ENCODE results near the gene CD247. TPM values are rescaled to one million over a fixed set of nuclear protein-coding genes. Genes with fewer than 3 reads are reported as not detected.
A peak's percentile ranks its signal among the peaks of the same experiment; 100 is the strongest.

CD247 gene
- total RNA-seq, 1 donor from 2014 or later: 1.3 TPM

DNA sequence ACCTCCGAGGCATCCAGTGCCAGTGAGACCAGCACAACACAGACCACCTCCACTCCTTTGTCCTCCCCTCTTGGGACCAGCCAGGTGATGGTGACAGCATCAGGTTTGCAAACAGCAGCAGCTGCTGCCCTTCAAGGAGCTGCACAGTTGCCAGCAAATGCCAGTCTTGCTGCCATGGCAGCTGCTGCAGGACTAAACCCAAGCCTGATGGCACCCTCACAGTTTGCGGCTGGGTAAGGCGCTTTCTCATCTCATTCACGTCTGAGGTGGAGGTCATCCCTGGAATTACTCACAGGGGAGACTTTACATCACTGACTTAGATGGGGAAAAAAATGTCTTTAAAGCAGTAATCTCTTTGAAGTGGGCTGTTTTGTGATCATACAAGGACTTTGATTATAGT lies 106.3 kb downstream of the CD247 start:
- Histone ChIP-seq H3K9me3 (ENCODE audit: low read depth) (no peaks in the 10 kb centered on the region), H2AFZ (replicated peaks) (no peak overlapping the region), H3K79me2 (ENCODE audit: low read depth) (no peaks in the 10 kb centered on the region), H3K36me3 (peaks cover 13% of the 10 kb centered on the region), H4K20me1 (ENCODE audit: low read depth) (no peaks in the 10 kb centered on the region), H3K27me3 (no peaks in the 10 kb centered on the region), H3K27ac (no peak overlapping the region), H3K4me1 (peaks cover 16% of the 10 kb centered on the region), H3K4me2 (no peak overlapping the region), H3K9ac (no peak overlapping the region), H3K4me3 (no peak overlapping the region), H3F3A (ENCODE audit: low read depth) (peaks cover 37% of the 10 kb centered on the region)
- Mint-ChIP-seq H3K4me3 (no peak overlapping the region), H3K36me3 (peaks cover 40% of the 10 kb centered on the region), H3K9me3 (no peaks in the 10 kb centered on the region), H3K4me1 (peaks cover 28% of the 10 kb centered on the region), H3K27me3 (ENCODE audit: insufficient read depth, low read depth) (peaks cover 4% of the 10 kb centered on the region), H3K27ac (peak overlapping the region; percentile 82)
- TF ChIP-seq, protein P1, sequence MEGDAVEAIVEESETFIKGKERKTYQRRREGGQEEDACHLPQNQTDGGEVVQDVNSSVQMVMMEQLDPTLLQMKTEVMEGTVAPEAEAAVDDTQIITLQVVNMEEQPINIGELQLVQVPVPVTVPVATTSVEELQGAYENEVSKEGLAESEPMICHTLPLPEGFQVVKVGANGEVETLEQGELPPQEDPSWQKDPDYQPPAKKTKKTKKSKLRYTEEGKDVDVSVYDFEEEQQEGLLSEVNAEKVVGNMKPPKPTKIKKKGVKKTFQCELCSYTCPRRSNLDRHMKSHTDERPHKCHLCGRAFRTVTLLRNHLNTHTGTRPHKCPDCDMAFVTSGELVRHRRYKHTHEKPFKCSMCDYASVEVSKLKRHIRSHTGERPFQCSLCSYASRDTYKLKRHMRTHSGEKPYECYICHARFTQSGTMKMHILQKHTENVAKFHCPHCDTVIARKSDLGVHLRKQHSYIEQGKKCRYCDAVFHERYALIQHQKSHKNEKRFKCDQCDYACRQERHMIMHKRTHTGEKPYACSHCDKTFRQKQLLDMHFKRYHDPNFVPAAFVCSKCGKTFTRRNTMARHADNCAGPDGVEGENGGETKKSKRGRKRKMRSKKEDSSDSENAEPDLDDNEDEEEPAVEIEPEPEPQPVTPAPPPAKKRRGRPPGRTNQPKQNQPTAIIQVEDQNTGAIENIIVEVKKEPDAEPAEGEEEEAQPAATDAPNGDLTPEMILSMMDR (IDR thresholded peaks at IDR 0.05): no peak
- TF ChIP-seq EZH2 (IDR thresholded peaks at IDR 0.05) (no peak), EZH2phosphoT487 (IDR thresholded peaks at IDR 0.05) (no peak)
- DNase-seq (ENCODE audit: low spot score): no peak

DNA sequence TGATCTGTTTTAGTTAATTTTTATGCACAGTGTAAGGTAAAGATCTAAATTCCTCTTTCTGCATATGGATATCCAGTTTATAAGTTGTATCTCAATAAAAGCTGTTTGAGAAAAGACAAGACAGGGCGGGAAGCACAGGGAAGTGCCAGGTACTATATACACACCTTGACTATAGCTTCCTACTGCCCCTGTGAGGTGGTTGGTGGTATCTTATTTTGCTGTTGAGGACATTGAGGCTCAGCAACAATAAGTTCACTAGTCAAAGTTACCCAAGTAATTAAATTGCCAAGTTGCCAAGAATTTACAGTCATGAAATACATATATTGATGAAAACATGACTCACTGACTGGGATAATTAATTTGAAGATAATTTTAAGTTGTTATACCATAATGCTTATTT lies 109.1 kb downstream of the CD247 start:
- Histone ChIP-seq H3K36me3 (peaks cover 24% of the 10 kb centered on the region), H3K9me3 (ENCODE audit: low read depth) (no peaks in the 10 kb centered on the region), H4K20me1 (ENCODE audit: low read depth) (no peaks in the 10 kb centered on the region), H2AFZ (replicated peaks) (no peak overlapping the region), H3K27ac (no peak overlapping the region), H3F3A (ENCODE audit: low read depth) (peaks cover 12% of the 10 kb centered on the region), H3K9ac (no peak overlapping the region), H3K27me3 (no peaks in the 10 kb centered on the region), H3K4me3 (no peak overlapping the region), H3K79me2 (ENCODE audit: low read depth) (no peaks in the 10 kb centered on the region), H3K4me1 (peaks cover under 1% of the 10 kb centered on the region), H3K4me2 (no peak overlapping the region)
- peaks cover 41% of the 10 kb centered on the region for H3K36me3 Mint-ChIP-seq
- peaks cover 4% of the 10 kb centered on the region for H3K27me3 Mint-ChIP-seq (ENCODE audit: insufficient read depth, low read depth)
- no peak for TF ChIP-seq EZH2 (IDR thresholded peaks at IDR 0.05)
- TF ChIP-seq, protein P1 (IDR thresholded peaks at IDR 0.05): peak; percentile 32
- no peaks in the 10 kb centered on the region for H3K9me3 Mint-ChIP-seq
- no peak for DNase-seq (ENCODE audit: low spot score)
- no peak overlapping the region for H3K4me3 Mint-ChIP-seq
- H3K4me1 Mint-ChIP-seq: peaks cover 18% of the 10 kb centered on the region
- no peak overlapping the region for H3K27ac Mint-ChIP-seq

DNA sequence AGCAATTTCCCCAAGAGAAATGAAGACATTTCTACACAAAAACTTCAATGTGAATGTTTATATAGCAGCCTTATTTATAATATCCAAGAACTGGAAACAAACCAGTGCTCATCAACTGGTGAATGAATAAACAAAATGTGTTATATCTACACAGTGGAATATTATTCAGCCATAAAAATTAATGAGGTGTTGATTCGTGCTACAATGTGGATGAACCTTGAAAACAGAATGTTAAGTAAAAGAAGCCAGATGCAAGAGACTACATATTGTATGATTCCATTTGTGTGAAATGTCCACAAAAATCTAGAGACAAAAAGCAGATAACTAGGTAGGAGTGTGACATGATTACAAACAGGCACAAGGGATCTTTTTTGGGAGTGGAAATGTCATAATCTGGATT lies 110.0 kb downstream of the CD247 start:
- Histone ChIP-seq H3K27me3 (no peaks in the 10 kb centered on the region), H3K36me3 (peaks cover 28% of the 10 kb centered on the region), H3K4me1 (peaks cover 9% of the 10 kb centered on the region), H3K9ac (no peak overlapping the region), H3K9me3 (ENCODE audit: low read depth) (no peaks in the 10 kb centered on the region), H4K20me1 (ENCODE audit: low read depth) (no peaks in the 10 kb centered on the region), H3F3A (ENCODE audit: low read depth) (peaks cover 14% of the 10 kb centered on the region), H3K79me2 (ENCODE audit: low read depth) (no peaks in the 10 kb centered on the region), H3K4me2 (no peak overlapping the region), H3K27ac (no peak overlapping the region), H2AFZ (replicated peaks) (no peak overlapping the region), H3K4me3 (no peak overlapping the region)
- H3K4me3 Mint-ChIP-seq: no peak overlapping the region
- TF ChIP-seq EZH2 (IDR thresholded peaks at IDR 0.05) (no peak), EZH2phosphoT487 (IDR thresholded peaks at IDR 0.05) (no peak)
- TF ChIP-seq, protein P1 (IDR thresholded peaks at IDR 0.05): no peak
- no peak overlapping the region for H3K27ac Mint-ChIP-seq
- H3K27me3 Mint-ChIP-seq (ENCODE audit: insufficient read depth, low read depth): peaks cover 4% of the 10 kb centered on the region
- no peaks in the 10 kb centered on the region for H3K9me3 Mint-ChIP-seq
- H3K36me3 Mint-ChIP-seq: peaks cover 38% of the 10 kb centered on the region
- DNase-seq (ENCODE audit: low spot score): no peak
- H3K4me1 Mint-ChIP-seq: peaks cover 27% of the 10 kb centered on the region
